ENCODE data around the gene DISC1.

DNA sequence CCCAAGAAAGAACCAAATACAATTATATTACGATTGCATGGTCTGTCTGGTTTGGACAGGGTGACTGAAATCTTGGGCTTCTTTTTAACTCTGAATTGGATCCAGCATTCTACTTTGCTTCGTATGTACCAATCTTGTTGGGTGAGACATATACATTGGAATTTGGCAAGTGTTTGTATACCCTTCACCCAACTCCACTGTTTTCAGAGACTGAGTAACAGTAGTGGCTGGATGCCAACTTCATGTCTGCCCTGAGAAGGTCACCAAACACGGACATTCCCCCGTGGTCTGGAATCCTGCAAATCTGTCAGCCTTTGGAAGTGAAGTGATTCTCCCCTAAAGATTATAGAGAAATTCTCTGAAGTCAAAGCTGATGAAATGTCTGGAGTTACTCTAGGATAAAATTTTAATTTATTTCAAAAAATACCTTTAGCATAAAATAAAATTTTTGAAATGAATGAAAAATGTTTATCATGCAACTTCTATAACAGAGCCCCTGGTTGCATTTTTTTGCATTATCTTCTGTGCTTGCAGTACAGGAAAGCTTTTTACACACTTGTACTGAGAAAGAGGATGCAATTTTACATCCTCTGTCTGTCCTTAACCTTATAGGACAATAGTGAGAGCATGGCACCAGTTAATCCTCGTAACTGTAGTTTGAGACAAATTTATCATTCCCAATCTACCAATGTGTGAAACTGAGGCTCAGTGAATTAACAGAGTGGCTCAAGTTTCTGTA is 201.8 kb downstream of the DISC1 start:
- TF ChIP-seq, protein P1, sequence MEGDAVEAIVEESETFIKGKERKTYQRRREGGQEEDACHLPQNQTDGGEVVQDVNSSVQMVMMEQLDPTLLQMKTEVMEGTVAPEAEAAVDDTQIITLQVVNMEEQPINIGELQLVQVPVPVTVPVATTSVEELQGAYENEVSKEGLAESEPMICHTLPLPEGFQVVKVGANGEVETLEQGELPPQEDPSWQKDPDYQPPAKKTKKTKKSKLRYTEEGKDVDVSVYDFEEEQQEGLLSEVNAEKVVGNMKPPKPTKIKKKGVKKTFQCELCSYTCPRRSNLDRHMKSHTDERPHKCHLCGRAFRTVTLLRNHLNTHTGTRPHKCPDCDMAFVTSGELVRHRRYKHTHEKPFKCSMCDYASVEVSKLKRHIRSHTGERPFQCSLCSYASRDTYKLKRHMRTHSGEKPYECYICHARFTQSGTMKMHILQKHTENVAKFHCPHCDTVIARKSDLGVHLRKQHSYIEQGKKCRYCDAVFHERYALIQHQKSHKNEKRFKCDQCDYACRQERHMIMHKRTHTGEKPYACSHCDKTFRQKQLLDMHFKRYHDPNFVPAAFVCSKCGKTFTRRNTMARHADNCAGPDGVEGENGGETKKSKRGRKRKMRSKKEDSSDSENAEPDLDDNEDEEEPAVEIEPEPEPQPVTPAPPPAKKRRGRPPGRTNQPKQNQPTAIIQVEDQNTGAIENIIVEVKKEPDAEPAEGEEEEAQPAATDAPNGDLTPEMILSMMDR (conservative IDR thresholded peaks at IDR 0.05; ENCODE audit: low read depth, low read length) = no peak
- no peak for TF ChIP-seq EZH2 (IDR thresholded peaks at IDR 0.05; ENCODE audit: borderline replicate concordance, low read depth, low read length, poor library complexity, severe bottlenecking)
